Vagina (tissue), 2 donors: ENCODE measurements around the gene PSMG1.

Experiments used
- POLR2A ChIP-seq, 2 donors: fragments of 450-650 bp; IDR thresholded peaks; one replicate each; pipeline ENCODE4 v1.6.1; 2017; ENCODE audit warnings: antibody characterized with exemption in 2 of 2, mild to moderate bottlenecking in 2 of 2, moderate library complexity in 2 of 2
- POLR2AphosphoS5 ChIP-seq, 2 donors: sonication (generic); formaldehyde crosslinking; IDR thresholded peaks; one replicate each; pipeline ENCODE4 v1.9.0; 2017; ENCODE audit warnings: antibody characterized with exemption in 2 of 2, mild to moderate bottlenecking in 2 of 2, low read depth in 1 of 2; ENCODE audit not compliant: insufficient read depth in 1 of 2
- TF ChIP-seq, protein P1 (sequence below), 3 experiments: fragments of 450-650 bp in 2 of 3; fragments of 200-600 bp in 1 of 3; sonication (generic) in 1 of 3; IDR thresholded peaks; one replicate each; pipeline ENCODE4 v1.5.1; 2017 to 2019; ENCODE audit warnings: antibody characterized with exemption in 3 of 3, mild to moderate bottlenecking in 2 of 3, moderate library complexity in 2 of 3

DNA sequence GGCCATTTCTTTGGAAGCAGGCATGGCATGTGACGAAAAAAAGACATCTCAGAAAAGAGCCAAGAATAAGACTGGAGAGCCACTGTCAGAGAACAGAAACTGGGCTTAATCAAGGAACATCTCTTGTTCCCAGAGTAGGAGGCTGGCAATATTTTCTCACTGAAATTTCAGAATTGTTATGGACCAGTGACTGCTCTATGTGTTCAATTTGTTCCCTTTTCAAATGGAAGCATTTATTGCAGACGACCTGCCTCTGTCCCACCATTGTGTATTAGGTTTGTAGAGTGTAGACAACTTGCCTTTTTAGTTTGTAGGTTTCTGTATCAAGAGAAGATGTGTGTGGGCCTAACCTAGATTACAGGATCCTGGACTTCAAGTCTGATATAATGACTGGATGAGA, 18.7 kb downstream of the PSMG1 start:
- TF ChIP-seq POLR2AphosphoS5 (IDR thresholded peaks at IDR 0.05; ENCODE audit: insufficient read depth in 1 of 2, low read depth in 1 of 2), result no peak
- TF ChIP-seq, protein P1, sequence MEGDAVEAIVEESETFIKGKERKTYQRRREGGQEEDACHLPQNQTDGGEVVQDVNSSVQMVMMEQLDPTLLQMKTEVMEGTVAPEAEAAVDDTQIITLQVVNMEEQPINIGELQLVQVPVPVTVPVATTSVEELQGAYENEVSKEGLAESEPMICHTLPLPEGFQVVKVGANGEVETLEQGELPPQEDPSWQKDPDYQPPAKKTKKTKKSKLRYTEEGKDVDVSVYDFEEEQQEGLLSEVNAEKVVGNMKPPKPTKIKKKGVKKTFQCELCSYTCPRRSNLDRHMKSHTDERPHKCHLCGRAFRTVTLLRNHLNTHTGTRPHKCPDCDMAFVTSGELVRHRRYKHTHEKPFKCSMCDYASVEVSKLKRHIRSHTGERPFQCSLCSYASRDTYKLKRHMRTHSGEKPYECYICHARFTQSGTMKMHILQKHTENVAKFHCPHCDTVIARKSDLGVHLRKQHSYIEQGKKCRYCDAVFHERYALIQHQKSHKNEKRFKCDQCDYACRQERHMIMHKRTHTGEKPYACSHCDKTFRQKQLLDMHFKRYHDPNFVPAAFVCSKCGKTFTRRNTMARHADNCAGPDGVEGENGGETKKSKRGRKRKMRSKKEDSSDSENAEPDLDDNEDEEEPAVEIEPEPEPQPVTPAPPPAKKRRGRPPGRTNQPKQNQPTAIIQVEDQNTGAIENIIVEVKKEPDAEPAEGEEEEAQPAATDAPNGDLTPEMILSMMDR (IDR thresholded peaks at IDR 0.05), result no peak
- TF ChIP-seq POLR2A (IDR thresholded peaks at IDR 0.05), result no peak
